ENCODE results near the gene NAA11. TPM values are rescaled to one million over a fixed set of nuclear protein-coding genes. Genes with fewer than 3 reads are reported as not detected.

NAA11 gene
- total RNA-seq, 1 experiment from 2014 or later = not detected

DNA sequence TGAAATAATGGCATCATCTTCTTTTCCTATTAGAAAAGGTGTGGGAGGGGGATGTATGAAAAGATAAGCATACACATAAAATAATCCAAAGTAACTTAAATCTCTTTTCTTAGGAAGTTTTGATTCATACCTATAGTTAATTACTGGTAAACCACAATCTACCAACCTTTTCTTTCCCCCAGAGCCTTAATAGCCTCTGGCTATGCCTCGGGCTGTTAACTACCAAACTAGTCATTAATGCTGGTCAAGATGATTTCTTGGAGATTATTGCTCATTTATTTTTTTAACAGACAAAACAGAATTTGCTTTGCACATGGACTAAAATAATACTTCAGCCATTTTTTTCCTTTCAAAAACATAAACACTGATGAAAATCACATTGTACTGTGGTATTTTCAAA, 16.9 kb downstream of the NAA11 start:
- no peaks in the 10 kb centered on the region for H3K79me2 ChIP-seq (ENCODE audit: insufficient read depth, low read length)
- no peak overlapping the region for H4K8ac ChIP-seq (replicated peaks; ENCODE audit: insufficient read length, low read depth, low read length)
- H3K27ac ChIP-seq (ENCODE audit: insufficient read length, low read depth, low read length) = no peak overlapping the region
- no CpG with 5 or more reads among the region's 1 CpG for WGBS (ENCODE audit: extremely low coverage, insufficient read length, low lambda C conversion rate)
- TF ChIP-seq, protein P1, sequence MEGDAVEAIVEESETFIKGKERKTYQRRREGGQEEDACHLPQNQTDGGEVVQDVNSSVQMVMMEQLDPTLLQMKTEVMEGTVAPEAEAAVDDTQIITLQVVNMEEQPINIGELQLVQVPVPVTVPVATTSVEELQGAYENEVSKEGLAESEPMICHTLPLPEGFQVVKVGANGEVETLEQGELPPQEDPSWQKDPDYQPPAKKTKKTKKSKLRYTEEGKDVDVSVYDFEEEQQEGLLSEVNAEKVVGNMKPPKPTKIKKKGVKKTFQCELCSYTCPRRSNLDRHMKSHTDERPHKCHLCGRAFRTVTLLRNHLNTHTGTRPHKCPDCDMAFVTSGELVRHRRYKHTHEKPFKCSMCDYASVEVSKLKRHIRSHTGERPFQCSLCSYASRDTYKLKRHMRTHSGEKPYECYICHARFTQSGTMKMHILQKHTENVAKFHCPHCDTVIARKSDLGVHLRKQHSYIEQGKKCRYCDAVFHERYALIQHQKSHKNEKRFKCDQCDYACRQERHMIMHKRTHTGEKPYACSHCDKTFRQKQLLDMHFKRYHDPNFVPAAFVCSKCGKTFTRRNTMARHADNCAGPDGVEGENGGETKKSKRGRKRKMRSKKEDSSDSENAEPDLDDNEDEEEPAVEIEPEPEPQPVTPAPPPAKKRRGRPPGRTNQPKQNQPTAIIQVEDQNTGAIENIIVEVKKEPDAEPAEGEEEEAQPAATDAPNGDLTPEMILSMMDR (conservative IDR thresholded peaks at IDR 0.05) = no peak
- no peaks in the 10 kb centered on the region for H3K9me3 Mint-ChIP-seq
- H3K4ac ChIP-seq (ENCODE audit: low read depth, low read length) = no peak overlapping the region
- H3K23me2 ChIP-seq (ENCODE audit: insufficient read length, low read depth, low read length, poor library complexity, severe bottlenecking) = no peaks in the 10 kb centered on the region
- H3K4me3 Mint-ChIP-seq = no peak overlapping the region
- H3K14ac ChIP-seq (ENCODE audit: insufficient read depth, low read length) = no peak overlapping the region
- H3K79me1 ChIP-seq (ENCODE audit: insufficient read depth, low read depth, low read length, poor library complexity, severe bottlenecking) = no peaks in the 10 kb centered on the region
- H4K91ac ChIP-seq (ENCODE audit: insufficient read length, low read depth, low read length) = no peak overlapping the region
- no peak overlapping the region for H4K5ac ChIP-seq (ENCODE audit: insufficient read length, low read depth, low read length)
- DNase-seq = no peak
- no peaks in the 10 kb centered on the region for H3K27me3 Mint-ChIP-seq (ENCODE audit: low read depth)
- no peak overlapping the region for H3K4me2 ChIP-seq (ENCODE audit: insufficient read depth, insufficient read length, low read length)
- H3K27ac Mint-ChIP-seq = no peak overlapping the region
- H3K9ac ChIP-seq (ENCODE audit: extremely low read depth, insufficient read length, low read length) = no peak overlapping the region
- H2AFZ ChIP-seq (ENCODE audit: low read length) = no peak overlapping the region
- no peak overlapping the region for H3K23ac ChIP-seq (ENCODE audit: insufficient read length, low read depth, low read length)
- H2BK15ac ChIP-seq (ENCODE audit: low read depth, low read length) = no peak overlapping the region
- no peaks in the 10 kb centered on the region for H3K36me3 Mint-ChIP-seq (ENCODE audit: insufficient read depth in 1 of 3, low read depth in 3 of 3)
- no peak overlapping the region for H2BK20ac ChIP-seq (ENCODE audit: low read depth, low read length, poor library complexity, severe bottlenecking)
- no peaks in the 10 kb centered on the region for H4K20me1 ChIP-seq (ENCODE audit: control insufficient read depth, insufficient read depth, insufficient read length)
- H2BK5ac ChIP-seq (ENCODE audit: insufficient read length, low read length) = no peak overlapping the region
- no peak overlapping the region for H2BK12ac ChIP-seq (ENCODE audit: insufficient read length, low read depth, low read length)
- no peak overlapping the region for H2AK5ac ChIP-seq (ENCODE audit: insufficient read length, low read length)
- H3K18ac ChIP-seq (ENCODE audit: insufficient read length, low read depth, low read length) = no peak overlapping the region
- H3K27me3 ChIP-seq (ENCODE audit: insufficient read depth, low read length) = no peaks in the 10 kb centered on the region
- H3K56ac ChIP-seq (ENCODE audit: insufficient read length, low read depth, low read length) = no peak overlapping the region
- H2BK120ac ChIP-seq (ENCODE audit: low read depth, low read length, poor library complexity, severe bottlenecking) = no peak overlapping the region
- H3K9me3 ChIP-seq (ENCODE audit: control insufficient read depth, low read depth, low read length) = no peaks in the 10 kb centered on the region
- H3K4me1 Mint-ChIP-seq = no peaks in the 10 kb centered on the region
- H3K4me1 ChIP-seq (ENCODE audit: insufficient read depth, low read length) = no peaks in the 10 kb centered on the region
- H3T11ph ChIP-seq (ENCODE audit: low read length) = no peak overlapping the region

Data from H9 (cell line).